ENCODE data around the gene GABRB3. TPM values are rescaled to one million over a fixed set of nuclear protein-coding genes. Genes with fewer than 3 reads are reported as not detected.

The GABRB3 gene
- polyA plus RNA-seq, 3 donors: not detected

GRCh38 chr15:26620528-26621458 is 152.1 kb downstream of the GABRB3 start:
- Histone ChIP-seq H3K4me3 (replicated peaks in 1 of 3; ENCODE audit: low read depth in 2 of 3, low read length in 3 of 3) (no peak overlapping the region), H2AFZ (ENCODE audit: insufficient read depth, low read depth, low read length, poor library complexity, severe bottlenecking) (no peak overlapping the region), H3K27me3 (ENCODE audit: control insufficient read depth in 2 of 2, insufficient read depth in 2 of 2, low read length in 2 of 2) (no peaks in the 10 kb centered on the region), H3K4me1 (ENCODE audit: control insufficient read depth in 1 of 2, insufficient read depth in 2 of 2, low read length in 2 of 2) (no peaks in the 10 kb centered on the region), H3K79me2 (ENCODE audit: insufficient read depth, low read length) (no peaks in the 10 kb centered on the region), H4K20me1 (ENCODE audit: insufficient read depth, low read length) (no peaks in the 10 kb centered on the region), H3K4me2 (replicated peaks; ENCODE audit: extremely low read depth, low read length, poor library complexity, severe bottlenecking) (no peak overlapping the region), H3K9me3 (replicated peaks in 1 of 2; ENCODE audit: control insufficient read depth in 1 of 2, insufficient read depth in 1 of 2, low read length in 2 of 2) (peaks cover 40 to 46% of the 10 kb centered on the region in 2 donors), H3K36me3 (replicated peaks in 1 of 2; ENCODE audit: control insufficient read depth in 1 of 2, insufficient read depth in 2 of 2, low read length in 2 of 2) (no peaks in the 10 kb centered on the region), H3K27ac (ENCODE audit: low read depth in 1 of 2, low read length in 2 of 2) (no peak overlapping the region), H3K9ac (ENCODE audit: insufficient read depth, low read length, poor library complexity, severe bottlenecking) (no peak overlapping the region)
- no peak overlapping the region for H3K4me3 Mint-ChIP-seq
- TF ChIP-seq, protein P1, sequence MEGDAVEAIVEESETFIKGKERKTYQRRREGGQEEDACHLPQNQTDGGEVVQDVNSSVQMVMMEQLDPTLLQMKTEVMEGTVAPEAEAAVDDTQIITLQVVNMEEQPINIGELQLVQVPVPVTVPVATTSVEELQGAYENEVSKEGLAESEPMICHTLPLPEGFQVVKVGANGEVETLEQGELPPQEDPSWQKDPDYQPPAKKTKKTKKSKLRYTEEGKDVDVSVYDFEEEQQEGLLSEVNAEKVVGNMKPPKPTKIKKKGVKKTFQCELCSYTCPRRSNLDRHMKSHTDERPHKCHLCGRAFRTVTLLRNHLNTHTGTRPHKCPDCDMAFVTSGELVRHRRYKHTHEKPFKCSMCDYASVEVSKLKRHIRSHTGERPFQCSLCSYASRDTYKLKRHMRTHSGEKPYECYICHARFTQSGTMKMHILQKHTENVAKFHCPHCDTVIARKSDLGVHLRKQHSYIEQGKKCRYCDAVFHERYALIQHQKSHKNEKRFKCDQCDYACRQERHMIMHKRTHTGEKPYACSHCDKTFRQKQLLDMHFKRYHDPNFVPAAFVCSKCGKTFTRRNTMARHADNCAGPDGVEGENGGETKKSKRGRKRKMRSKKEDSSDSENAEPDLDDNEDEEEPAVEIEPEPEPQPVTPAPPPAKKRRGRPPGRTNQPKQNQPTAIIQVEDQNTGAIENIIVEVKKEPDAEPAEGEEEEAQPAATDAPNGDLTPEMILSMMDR (IDR thresholded peaks at IDR 0.05): no peak
- intact Hi-C loops (cut with micrococcal nuclease): no loop called here
- peaks cover 7 to 43% (median 24%) of the 10 kb centered on the region in 7 donors for H3K9me3 Mint-ChIP-seq
- H3K36me3 Mint-ChIP-seq: no peaks in the 10 kb centered on the region
- no peak overlapping the region for H3K27ac Mint-ChIP-seq
- H3K4me1 Mint-ChIP-seq: no peaks in the 10 kb centered on the region
- no peaks in the 10 kb centered on the region for H3K27me3 Mint-ChIP-seq (ENCODE audit: low read depth in 3 of 3)
- DNase-seq: no peak
- 95% methylated on average over 3 of the region's 10 CpGs for WGBS (ENCODE audit: insufficient coverage)

DNA sequence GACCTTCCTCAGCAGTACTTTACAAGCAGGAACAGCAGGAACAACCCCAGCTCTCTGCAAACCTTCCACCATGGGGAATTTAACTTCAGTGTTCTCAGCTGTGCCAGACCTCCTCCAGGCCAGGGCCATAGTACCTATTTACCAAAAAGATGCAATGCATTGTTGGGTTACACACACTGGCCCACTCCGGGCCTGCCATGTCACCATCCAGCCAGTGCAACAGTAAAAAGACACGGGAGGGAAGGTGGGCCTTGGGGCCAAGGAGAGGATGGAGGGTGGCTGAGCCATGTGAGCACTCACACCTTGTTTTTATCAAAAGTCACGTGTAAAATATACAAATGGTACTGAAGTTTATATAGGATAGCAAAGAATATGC is 157.0 kb downstream of the GABRB3 start:
- no peak for DNase-seq
- Histone ChIP-seq H3K79me2 (ENCODE audit: insufficient read depth, low read length) (no peaks in the 10 kb centered on the region), H3K4me1 (ENCODE audit: control insufficient read depth in 1 of 2, insufficient read depth in 2 of 2, low read length in 2 of 2) (no peaks in the 10 kb centered on the region), H3K27me3 (ENCODE audit: control insufficient read depth in 2 of 2, insufficient read depth in 2 of 2, low read length in 2 of 2) (no peaks in the 10 kb centered on the region), H3K27ac (ENCODE audit: low read depth in 1 of 2, low read length in 2 of 2) (no peak overlapping the region), H3K9me3 (replicated peaks in 1 of 2; ENCODE audit: control insufficient read depth in 1 of 2, insufficient read depth in 1 of 2, low read length in 2 of 2) (peaks cover 23 to 26% of the 10 kb centered on the region in 2 donors), H3K4me3 (replicated peaks in 1 of 3; ENCODE audit: low read depth in 2 of 3, low read length in 3 of 3) (no peak overlapping the region), H3K9ac (ENCODE audit: insufficient read depth, low read length, poor library complexity, severe bottlenecking) (no peak overlapping the region), H3K4me2 (replicated peaks; ENCODE audit: extremely low read depth, low read length, poor library complexity, severe bottlenecking) (no peak overlapping the region), H3K36me3 (replicated peaks in 1 of 2; ENCODE audit: control insufficient read depth in 1 of 2, insufficient read depth in 2 of 2, low read length in 2 of 2) (no peaks in the 10 kb centered on the region), H2AFZ (ENCODE audit: insufficient read depth, low read depth, low read length, poor library complexity, severe bottlenecking) (no peak overlapping the region), H4K20me1 (ENCODE audit: insufficient read depth, low read length) (no peaks in the 10 kb centered on the region)
- Mint-ChIP-seq H3K4me3 (no peak overlapping the region), H3K4me1 (no peaks in the 10 kb centered on the region), H3K27ac (no peak overlapping the region), H3K27me3 (ENCODE audit: low read depth in 3 of 3) (no peaks in the 10 kb centered on the region), H3K9me3 (peaks cover 3 to 25% (median 11%) of the 10 kb centered on the region in 7 donors), H3K36me3 (no peaks in the 10 kb centered on the region)
- TF ChIP-seq, protein P1 (IDR thresholded peaks at IDR 0.05): no peak
- no CpG with 5 or more reads among the region's 3 CpGs for WGBS (ENCODE audit: insufficient coverage)
- intact Hi-C loops (cut with micrococcal nuclease): no loop called here

Measured in CD14-positive monocyte (primary cell).